Activated CD8-positive, alpha-beta memory T cell treated with anti-CD3 and anti-CD28 coated beads for 1 hour (primary cell): Measurements from ENCODE around the gene CCDC136.

Source experiments
- DNase-seq, 2 donors: peaks; one replicate each; pipeline ENCODE4 v3.0.0-alpha.2; 2020; ENCODE audit warnings: low read depth in 1 of 2; ENCODE audit errors: extremely low read depth in 1 of 2

Gene CCDC136

GRCh38 chr7:128775744-128776474, 15.9 kb upstream of the CCDC136 start, which contains the start of gene OPN1SW:
TSS of gene OPN1SW (minus strand) at chr7:128775794. CDS start at chr7:128775781, 13 bp downstream.
- DNase-seq: no peak

- no peak for DNase-seq
Observed at GRCh38 chr7:128777156-128778123, 14.3 kb upstream of the CCDC136 start.

- no peak for DNase-seq
Observed at GRCh38 chr7:128778946-128779345, 12.8 kb upstream of the CCDC136 start.

GRCh38 chr7:128781126-128781525, 10.6 kb upstream of the CCDC136 start:
- DNase-seq: no peak

DNA sequence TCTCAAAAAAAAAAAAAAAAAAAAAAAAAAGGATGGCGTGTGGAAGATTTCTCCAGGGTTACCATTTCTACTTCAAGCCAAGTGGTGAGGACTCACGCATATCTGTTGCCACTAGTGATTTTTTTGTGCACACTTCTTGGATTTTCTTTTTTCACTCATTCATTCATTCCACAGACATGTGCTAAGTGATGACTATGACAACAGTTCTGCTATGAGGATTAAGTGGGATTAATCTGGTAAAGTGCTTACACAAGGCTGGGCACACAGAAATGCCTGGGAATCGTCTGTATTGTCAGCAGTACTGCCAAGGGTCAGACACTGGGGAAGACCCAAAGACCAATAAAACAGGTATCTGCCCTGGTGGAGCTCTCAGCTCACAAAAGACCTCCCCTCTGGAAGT, 9.9 kb upstream of the CCDC136 start:
- no peak for DNase-seq

DNA sequence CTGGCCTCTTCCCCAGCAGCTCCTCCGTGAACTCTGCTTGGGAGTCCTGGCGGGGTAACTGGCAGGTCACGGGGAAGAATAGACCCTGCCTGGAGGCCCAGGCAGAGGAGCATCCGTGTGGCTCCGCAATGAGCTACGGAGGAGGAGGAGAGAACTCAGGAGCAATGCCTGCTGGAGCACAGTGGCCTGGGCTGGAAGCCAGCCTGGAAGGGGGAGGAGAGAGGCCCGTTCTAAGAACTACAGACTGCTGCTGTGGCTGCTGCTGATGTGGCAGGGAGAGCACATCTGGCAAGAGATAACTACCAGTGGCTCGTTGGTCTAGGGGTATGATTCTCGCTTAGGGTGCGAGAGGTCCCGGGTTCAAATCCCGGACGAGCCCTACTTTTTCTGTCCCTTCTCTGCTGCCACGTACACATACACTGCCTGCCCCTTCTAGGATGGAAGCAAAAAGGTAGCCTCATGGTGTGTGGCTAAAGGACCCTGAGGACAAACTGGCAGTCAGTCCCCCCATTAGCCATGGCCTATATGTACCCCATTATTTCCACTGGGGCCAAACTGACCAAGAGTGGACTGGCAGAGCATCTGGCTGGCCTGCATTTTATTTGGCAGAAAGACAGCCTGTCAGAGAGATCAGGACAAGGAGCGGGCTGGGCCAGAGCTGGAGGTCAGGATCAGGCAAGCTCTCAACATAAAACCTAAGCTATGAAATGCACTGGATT, 8.5 kb upstream of the CCDC136 start:
- DNase-seq: no peak

- no peak for DNase-seq
Observed at GRCh38 chr7:128785738-128786137, 6.0 kb upstream of the CCDC136 start.

DNA sequence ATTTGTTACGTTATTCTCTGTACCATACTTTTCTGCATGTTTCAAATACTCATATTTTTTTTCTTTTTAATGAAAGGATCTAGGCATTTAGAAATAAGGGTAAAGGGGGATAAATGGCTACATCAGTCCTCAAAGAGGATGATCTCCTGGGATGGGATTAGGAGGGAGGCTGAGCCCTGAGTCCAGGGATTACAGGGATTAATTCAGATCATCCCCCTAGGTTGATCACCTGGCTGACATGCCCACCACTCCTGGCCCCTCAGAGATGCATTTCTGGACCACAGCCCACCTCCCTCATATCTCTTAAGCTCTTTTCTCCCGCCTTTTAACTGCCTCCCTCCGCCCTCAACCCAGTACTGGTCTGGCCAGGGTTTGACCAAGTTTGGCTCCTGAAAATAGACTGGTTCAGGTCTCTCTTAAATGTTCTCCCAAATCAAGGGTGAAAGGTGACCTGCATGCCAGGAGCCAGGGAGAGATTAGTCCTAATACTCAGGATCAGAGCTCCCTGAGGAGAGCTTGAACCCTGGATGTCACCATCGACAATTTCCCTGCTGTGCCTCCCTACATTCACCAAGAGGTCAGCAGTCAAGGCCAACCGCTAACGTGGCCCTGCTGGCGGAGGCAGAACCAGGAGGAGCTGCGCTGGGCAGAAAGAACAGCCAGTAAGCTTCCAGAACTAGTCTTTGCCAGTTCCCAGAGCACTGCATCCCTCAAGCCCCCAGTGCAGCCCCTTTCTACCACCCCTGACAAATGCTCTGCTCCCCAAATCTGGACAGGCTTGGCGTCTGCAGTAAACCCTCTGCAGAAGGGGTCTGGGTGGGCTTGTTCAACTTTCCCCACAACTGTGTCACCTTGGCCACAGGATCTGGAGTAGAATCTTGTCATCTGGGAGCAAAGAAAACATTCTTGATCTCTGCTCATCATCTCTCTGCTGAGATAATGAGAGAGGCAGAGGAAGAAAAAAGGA, 3.0 kb upstream of the CCDC136 start:
- DNase-seq: no peak

- no peak for DNase-seq
Observed at GRCh38 chr7:128790315-128791041, 1.3 kb upstream of the CCDC136 start.

GRCh38 chr7:128791972-128792327, 182 bp downstream of the CCDC136 start:
- DNase-seq: no peak

- DNase-seq: no peak
Observed at GRCh38 chr7:128792471-128793180, 858 bp downstream of the CCDC136 start.

DNA sequence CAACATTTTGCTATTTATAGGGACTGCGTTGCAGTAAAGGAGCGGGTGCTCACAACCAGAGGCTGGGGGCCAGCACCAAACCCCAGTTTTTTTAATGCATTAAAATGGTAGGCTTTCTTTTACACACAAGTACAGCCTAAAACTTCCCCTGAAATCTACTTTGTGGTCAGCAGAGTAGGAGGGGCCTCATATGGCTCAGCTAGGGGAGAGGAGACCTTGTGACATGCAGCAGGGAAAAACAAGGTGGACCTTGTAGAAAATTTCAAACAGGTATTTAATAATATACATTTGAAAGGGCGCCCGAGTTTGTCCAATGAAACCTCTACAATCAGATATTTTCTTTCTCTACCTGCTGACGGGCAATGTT, 1.4 kb downstream of the CCDC136 start:
- no peak for DNase-seq

DNA sequence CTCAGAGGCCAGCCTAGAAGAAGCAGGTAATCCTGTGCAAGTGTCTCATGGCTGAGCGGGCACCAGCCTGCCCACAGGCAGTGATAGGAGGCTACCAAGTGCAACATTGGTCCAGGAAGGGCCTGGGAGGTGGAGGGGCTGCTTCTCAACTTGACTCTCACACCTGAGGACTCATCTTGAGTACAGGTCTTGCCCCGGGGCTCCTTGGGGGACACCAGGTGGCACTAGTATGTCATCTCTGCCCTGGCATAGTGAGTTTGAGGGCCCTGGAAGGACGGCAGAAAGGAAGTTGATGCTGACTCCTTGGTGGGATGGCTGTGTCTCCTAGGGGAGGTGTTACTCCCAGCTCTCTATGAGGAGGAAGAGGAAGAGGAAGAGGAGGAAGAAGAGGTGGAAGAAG, 2.3 kb downstream of the CCDC136 start:
- DNase-seq: no peak

DNA sequence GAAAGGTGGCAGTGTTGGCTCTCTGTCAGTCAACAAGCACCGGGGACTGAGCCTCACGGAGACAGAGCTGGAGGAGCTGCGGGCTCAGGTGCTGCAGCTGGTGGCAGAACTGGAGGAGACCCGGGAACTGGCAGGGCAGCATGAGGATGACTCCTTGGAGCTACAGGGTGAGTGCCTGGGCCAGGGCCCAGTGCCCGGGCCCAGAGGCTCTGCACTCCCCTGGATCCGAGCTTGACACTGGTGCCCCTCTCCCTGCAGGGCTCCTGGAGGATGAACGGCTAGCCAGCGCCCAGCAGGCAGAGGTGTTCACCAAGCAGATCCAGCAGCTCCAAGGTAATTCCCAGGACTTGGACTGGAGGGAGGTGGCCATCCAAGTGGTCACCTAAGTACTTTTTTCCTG, 2.7 kb downstream of the CCDC136 start:
- no peak for DNase-seq

DNA sequence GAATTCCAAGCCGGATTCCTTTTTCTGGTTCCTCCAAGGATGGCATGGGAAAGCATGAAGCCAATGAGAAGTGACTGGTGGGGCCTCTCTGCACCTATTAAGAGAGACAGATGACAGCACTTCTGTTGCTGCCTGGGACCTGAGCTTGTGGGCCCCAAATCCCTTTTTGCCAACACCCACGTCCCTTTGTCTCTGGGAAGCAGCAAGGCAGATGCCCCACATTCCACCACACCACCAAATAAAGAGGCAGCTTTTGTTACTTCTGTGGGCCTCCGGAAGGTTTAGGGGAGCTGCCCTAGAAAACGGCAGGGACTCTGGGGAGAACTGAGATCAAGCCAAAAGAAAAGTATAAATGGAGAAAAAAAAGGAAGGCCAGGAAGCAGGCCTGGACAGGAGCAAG, 3.4 kb downstream of the CCDC136 start:
- no peak for DNase-seq

DNA sequence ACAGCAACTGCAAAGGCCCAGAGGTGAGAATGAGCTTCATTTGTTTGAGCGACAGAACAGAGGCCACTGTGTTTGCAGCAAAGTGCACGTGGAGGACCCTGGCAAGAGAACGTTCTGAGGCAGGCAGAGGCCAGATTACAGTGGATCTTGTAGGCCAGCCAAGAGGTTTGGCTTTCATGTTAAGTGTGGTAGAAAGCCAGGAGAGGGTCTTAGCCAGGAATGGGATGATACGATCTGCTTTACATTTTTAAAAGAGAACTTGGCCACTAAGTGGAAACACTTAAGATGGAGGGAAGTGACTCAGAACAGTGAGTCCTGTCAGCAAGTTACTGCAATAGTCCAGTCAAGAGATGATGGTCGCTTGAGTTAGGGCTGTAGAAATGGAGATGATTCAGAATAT, 4.6 kb downstream of the CCDC136 start:
- no peak for DNase-seq

- no peak for DNase-seq
Observed at GRCh38 chr7:128799451-128799850, 7.7 kb downstream of the CCDC136 start.

DNA sequence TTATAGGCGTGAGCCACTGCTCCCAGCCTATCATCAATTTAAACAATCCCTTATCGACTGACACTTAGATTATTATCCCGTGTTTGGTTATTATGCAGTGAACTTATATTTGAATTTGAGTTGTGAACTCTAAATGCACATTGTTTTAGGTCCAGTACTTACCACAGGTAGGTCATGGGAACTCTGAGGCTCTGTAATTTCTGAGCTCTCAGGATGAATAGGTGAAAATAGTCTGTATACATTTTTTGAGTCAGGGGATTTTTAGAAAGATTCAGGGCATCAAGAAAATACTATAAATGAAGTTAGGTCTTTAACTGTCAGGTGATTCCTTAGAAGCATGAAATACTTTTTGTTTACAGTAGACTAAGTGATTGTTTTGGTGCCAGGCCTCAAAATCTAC, 8.8 kb downstream of the CCDC136 start:
- no peak for DNase-seq

GRCh38 chr7:128801003-128801402, 9.2 kb downstream of the CCDC136 start:
- DNase-seq: no peak
